HG03442 (cell line): ENCODE results near the gene PF4V1.

Experiments
- ATAC-seq: cut with Tn5 transposase; IDR thresholded peaks from one replicate; pipeline ENCODE4 v1.9.1; 2021; ENCODE audit warnings: mild to moderate bottlenecking, moderate library complexity; ENCODE audit not compliant: unreplicated experiment

The PF4V1 gene

DNA sequence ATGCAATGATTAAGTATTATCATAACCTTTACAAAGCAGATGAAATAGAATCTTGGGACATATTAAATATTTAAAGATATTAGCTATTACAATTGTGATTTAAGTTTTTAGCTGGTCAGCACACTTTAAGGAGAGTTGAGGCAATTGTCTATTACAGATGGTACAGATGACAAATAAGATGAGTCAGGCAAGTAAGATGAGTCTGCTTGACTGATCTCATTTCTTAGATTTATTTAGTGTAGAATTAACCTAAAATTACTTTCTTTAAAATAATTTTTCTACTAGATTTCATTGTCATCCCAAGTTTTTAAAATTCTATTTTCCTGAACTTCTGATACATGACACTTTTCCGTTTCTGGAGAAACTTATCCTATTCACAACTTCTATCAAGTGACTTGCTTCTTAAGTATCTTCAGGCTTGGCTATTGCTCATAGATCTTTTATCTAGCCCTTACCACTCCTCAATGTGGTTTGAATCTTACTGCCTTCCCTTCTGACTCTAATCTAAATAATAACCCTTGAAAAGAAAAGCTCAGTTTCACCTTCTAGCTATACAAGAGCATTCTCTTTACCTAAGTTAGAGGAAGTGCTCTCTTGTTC, 49.0 kb downstream of the PF4V1 start:
- no peak for ATAC-seq

GRCh38 chr4:73902817-73903547, 49.9 kb downstream of the PF4V1 start:
- no peak for ATAC-seq
